ENCODE measurements around the gene SPATA1.
A peak's percentile ranks its signal among the peaks of the same experiment; 100 is the strongest.

The SPATA1 gene

GRCh38 chr1:84509029-84509428, 2.8 kb downstream of the SPATA1 start:
- no peak for DNase-seq (ENCODE audit: low spot score)

GRCh38 chr1:84510165-84510564, 4.0 kb downstream of the SPATA1 start:
- no peak for DNase-seq (ENCODE audit: low spot score)

GRCh38 chr1:84510668-84511067, 4.5 kb downstream of the SPATA1 start:
- no peak for DNase-seq (ENCODE audit: low spot score)

- DNase-seq (ENCODE audit: low spot score), result no peak
Measured at GRCh38 chr1:84524590-84524989, 18.4 kb downstream of the SPATA1 start.

- DNase-seq (ENCODE audit: low spot score), result peak; percentile 14
Measured at GRCh38 chr1:84525779-84526178, 19.6 kb downstream of the SPATA1 start.

GRCh38 chr1:84538599-84538998, 32.4 kb downstream of the SPATA1 start:
- DNase-seq (ENCODE audit: low spot score), result no peak

GRCh38 chr1:84539972-84540371, 33.8 kb downstream of the SPATA1 start:
- DNase-seq (ENCODE audit: low spot score), result no peak

- no peak for DNase-seq (ENCODE audit: low spot score)
Measured at GRCh38 chr1:84540759-84541158, 34.6 kb downstream of the SPATA1 start.

- DNase-seq (ENCODE audit: low spot score), result no peak
Measured at GRCh38 chr1:84541679-84542078, 35.5 kb downstream of the SPATA1 start.

- DNase-seq (ENCODE audit: low spot score), result no peak
Measured at GRCh38 chr1:84550826-84551225, 44.6 kb downstream of the SPATA1 start.

GRCh38 chr1:84569216-84569615, 63.0 kb downstream of the SPATA1 start:
- DNase-seq (ENCODE audit: low spot score), result no peak

GRCh38 chr1:84570436-84571149, 64.4 kb downstream of the SPATA1 start:
- no peak for DNase-seq (ENCODE audit: low spot score)

- no peak for DNase-seq (ENCODE audit: low spot score)
Measured at GRCh38 chr1:84571150-84571535, 65.0 kb downstream of the SPATA1 start.

GRCh38 chr1:84573481-84573966, 67.3 kb downstream of the SPATA1 start:
- peak; percentile 13 for DNase-seq (ENCODE audit: low spot score)

GRCh38 chr1:84573967-84574842, 68.0 kb downstream of the SPATA1 start, which contains the start of gene CTBS:
Gene CTBS, minus strand, starts transcription at chr1:84574440. Its CDS starts 25 bp downstream, at chr1:84574415.
- peak; percentile 88 for DNase-seq (ENCODE audit: low spot score)

- no peak for DNase-seq (ENCODE audit: low spot score)
Measured at GRCh38 chr1:84574936-84575335, 68.8 kb downstream of the SPATA1 start.

GRCh38 chr1:84581648-84582047, 75.5 kb downstream of the SPATA1 start:
- no peak for DNase-seq (ENCODE audit: low spot score)

GRCh38 chr1:84582802-84583587, 76.8 kb downstream of the SPATA1 start:
- no peak for DNase-seq (ENCODE audit: low spot score)

- no peak for DNase-seq (ENCODE audit: low spot score)
Measured at GRCh38 chr1:84583648-84584047, 77.5 kb downstream of the SPATA1 start.

- no peak for DNase-seq (ENCODE audit: low spot score)
Measured at GRCh38 chr1:84584126-84584525, 77.9 kb downstream of the SPATA1 start.

GRCh38 chr1:84585803-84586202, 79.6 kb downstream of the SPATA1 start:
- no peak for DNase-seq (ENCODE audit: low spot score)

GRCh38 chr1:84587099-84587498, 80.9 kb downstream of the SPATA1 start:
- no peak for DNase-seq (ENCODE audit: low spot score)

Data from globus pallidus (tissue), 1 donor.